Activated T-helper 1 cell treated with anti-CD3 and anti-CD28 coated beads, Interleukin-2, amount 50 U/mL, for 16 hours (primary cell): ENCODE results near the gene C1QL1.

Experiments used
- DNase-seq, 2 donors: peaks; one replicate each; pipeline ENCODE4 v3.0.0-alpha.2; 2020; ENCODE audit warnings: low read depth in 1 of 2, low spot score in 1 of 2

The C1QL1 gene

GRCh38 chr17:44915862-44916780, 52.0 kb downstream of the C1QL1 start:
- DNase-seq = no peak

- no peak for DNase-seq
These were observed 52.8 kb downstream of the C1QL1 start, which contains the start of gene GFAP for GRCh38 chr17:44915321-44915726. TSS of gene GFAP (minus strand) at chr17:44915500. CDS start at chr17:44915486, 14 bp downstream.

GRCh38 chr17:44914698-44915271, 53.3 kb downstream of the C1QL1 start:
- no peak for DNase-seq

GRCh38 chr17:44914148-44914547, 54.0 kb downstream of the C1QL1 start:
- no peak for DNase-seq

GRCh38 chr17:44913676-44914075, 54.4 kb downstream of the C1QL1 start:
- no peak for DNase-seq

- no peak for DNase-seq
These were observed 55.1 kb downstream of the C1QL1 start for GRCh38 chr17:44912763-44913544.

GRCh38 chr17:44911133-44912001, 56.7 kb downstream of the C1QL1 start:
- DNase-seq = peak in 1 of 2 donors; percentile 18

GRCh38 chr17:44910231-44911106, 57.6 kb downstream of the C1QL1 start:
- DNase-seq = no peak
